Retinal pigment epithelial cell (primary cell): ENCODE data around the gene GSN.

Source experiments
- DNase-seq: peaks from one replicate; pipeline ENCODE4 v3.0.0-alpha.2; 2010; ENCODE audit warnings: low read depth
- H3K4me3 ChIP-seq: 2 replicates; pipeline ENCODE4 v1.5.1; 2011; ENCODE audit warnings: mild to moderate bottlenecking, low read length, control low read depth, moderate library complexity
- CTCF ChIP-seq: conservative IDR thresholded peaks from 2 replicates; pipeline ENCODE4 v1.5.1; 2011; ENCODE audit warnings: low read depth, low read length, control low read depth, inconsistent platforms

GSN gene

GRCh38 chr9:121301881-121302286 lies 33.9 kb downstream of the GSN start:
- no peak overlapping the region for H3K4me3 ChIP-seq
- no peak for DNase-seq
- TF ChIP-seq CTCF, result no peak

GRCh38 chr9:121302341-121302740 lies 34.4 kb downstream of the GSN start:
- no peak overlapping the region for H3K4me3 ChIP-seq
- no peak for TF ChIP-seq CTCF
- DNase-seq, result no peak

GRCh38 chr9:121302786-121303185 lies 34.8 kb downstream of the GSN start:
- no peak for DNase-seq
- no peak overlapping the region for H3K4me3 ChIP-seq
- no peak for TF ChIP-seq CTCF

GRCh38 chr9:121303456-121304451 lies 35.8 kb downstream of the GSN start:
- no peak for DNase-seq
- no peak for TF ChIP-seq CTCF
- no peak overlapping the region for H3K4me3 ChIP-seq

GRCh38 chr9:121304707-121305106 lies 36.7 kb downstream of the GSN start:
- no peak overlapping the region for H3K4me3 ChIP-seq
- no peak for TF ChIP-seq CTCF
- no peak for DNase-seq

- TF ChIP-seq CTCF, result no peak
Observed at GRCh38 chr9:121305269-121305994, 37.5 kb downstream of the GSN start.

More at GRCh38 chr9:121305269-121305994, 37.5 kb downstream of the GSN start:
- DNase-seq, result no peak
- no peak overlapping the region for H3K4me3 ChIP-seq
